Tibial nerve (tissue), 3 donors: ENCODE measurements around the gene TOGARAM1.

Experiments used
- POLR2A ChIP-seq, 2 donors: fragments of 450-650 bp; IDR thresholded peaks; one replicate each; pipeline ENCODE4 v1.6.1; 2017; ENCODE audit warnings: antibody characterized with exemption in 2 of 2, mild to moderate bottlenecking in 2 of 2, moderate library complexity in 2 of 2
- TF ChIP-seq, protein P1 (sequence below), 5 experiments: fragments of 200-600 bp in 3 of 5; fragments of 450-650 bp in 2 of 5; sonication (generic) in 3 of 5; IDR thresholded peaks; one replicate each; pipeline ENCODE4 v1.5.1; 2016 to 2019; ENCODE audit warnings: antibody characterized with exemption in 5 of 5, mild to moderate bottlenecking in 3 of 5, moderate library complexity in 2 of 5

GRCh38 chr14:45068396-45068795 is 106.4 kb downstream of the TOGARAM1 start:
- TF ChIP-seq, protein P1, sequence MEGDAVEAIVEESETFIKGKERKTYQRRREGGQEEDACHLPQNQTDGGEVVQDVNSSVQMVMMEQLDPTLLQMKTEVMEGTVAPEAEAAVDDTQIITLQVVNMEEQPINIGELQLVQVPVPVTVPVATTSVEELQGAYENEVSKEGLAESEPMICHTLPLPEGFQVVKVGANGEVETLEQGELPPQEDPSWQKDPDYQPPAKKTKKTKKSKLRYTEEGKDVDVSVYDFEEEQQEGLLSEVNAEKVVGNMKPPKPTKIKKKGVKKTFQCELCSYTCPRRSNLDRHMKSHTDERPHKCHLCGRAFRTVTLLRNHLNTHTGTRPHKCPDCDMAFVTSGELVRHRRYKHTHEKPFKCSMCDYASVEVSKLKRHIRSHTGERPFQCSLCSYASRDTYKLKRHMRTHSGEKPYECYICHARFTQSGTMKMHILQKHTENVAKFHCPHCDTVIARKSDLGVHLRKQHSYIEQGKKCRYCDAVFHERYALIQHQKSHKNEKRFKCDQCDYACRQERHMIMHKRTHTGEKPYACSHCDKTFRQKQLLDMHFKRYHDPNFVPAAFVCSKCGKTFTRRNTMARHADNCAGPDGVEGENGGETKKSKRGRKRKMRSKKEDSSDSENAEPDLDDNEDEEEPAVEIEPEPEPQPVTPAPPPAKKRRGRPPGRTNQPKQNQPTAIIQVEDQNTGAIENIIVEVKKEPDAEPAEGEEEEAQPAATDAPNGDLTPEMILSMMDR (IDR thresholded peaks at IDR 0.05), result no peak
- no peak for TF ChIP-seq POLR2A (IDR thresholded peaks at IDR 0.05)
